BLaER1 (cell line): ENCODE results near the gene YWHAB.
A peak's percentile ranks its signal among the peaks of the same experiment; 100 is the strongest.
"Not testable (repeated sequence)": the region's sequence is repeated elsewhere in the genome, so short reads cannot be mapped to it uniquely, and the experiment has no call there.

Experiments
- H3K27ac ChIP-seq: shearing (Covaris generic); formaldehyde crosslinking; 2 replicates; pipeline ENCODE4 v1.8.1; 2022
- H3K27me3 ChIP-seq: shearing (Covaris generic); formaldehyde crosslinking; 2 replicates; pipeline ENCODE4 v1.8.1; 2022
- H3K36me3 ChIP-seq: shearing (Covaris generic); formaldehyde crosslinking; 2 replicates; pipeline ENCODE4 v1.8.1; 2022
- H3K4me1 ChIP-seq: shearing (Covaris generic); formaldehyde crosslinking; 2 replicates; pipeline ENCODE4 v1.8.1; 2022
- H3K4me2 ChIP-seq: shearing (Covaris generic); formaldehyde crosslinking; 2 replicates; pipeline ENCODE4 v1.8.1; 2022
- H3K4me3 ChIP-seq: shearing (Covaris generic); formaldehyde crosslinking; 2 replicates; pipeline ENCODE4 v1.8.1; 2022
- H3K9ac ChIP-seq: shearing (Covaris generic); formaldehyde crosslinking; 2 replicates; pipeline ENCODE4 v1.8.1; 2022
- H3K9me3 ChIP-seq: shearing (Covaris generic); formaldehyde crosslinking; 2 replicates; pipeline ENCODE4 v1.8.1; 2022
- H4K20me1 ChIP-seq: shearing (Covaris generic); formaldehyde crosslinking; 2 replicates; pipeline ENCODE4 v1.8.1; 2022
- Cebpa-rat ChIP-seq: shearing (Covaris generic); IDR thresholded peaks from 2 replicates; pipeline ENCODE4 v1.8.1; 2022

The YWHAB gene

DNA sequence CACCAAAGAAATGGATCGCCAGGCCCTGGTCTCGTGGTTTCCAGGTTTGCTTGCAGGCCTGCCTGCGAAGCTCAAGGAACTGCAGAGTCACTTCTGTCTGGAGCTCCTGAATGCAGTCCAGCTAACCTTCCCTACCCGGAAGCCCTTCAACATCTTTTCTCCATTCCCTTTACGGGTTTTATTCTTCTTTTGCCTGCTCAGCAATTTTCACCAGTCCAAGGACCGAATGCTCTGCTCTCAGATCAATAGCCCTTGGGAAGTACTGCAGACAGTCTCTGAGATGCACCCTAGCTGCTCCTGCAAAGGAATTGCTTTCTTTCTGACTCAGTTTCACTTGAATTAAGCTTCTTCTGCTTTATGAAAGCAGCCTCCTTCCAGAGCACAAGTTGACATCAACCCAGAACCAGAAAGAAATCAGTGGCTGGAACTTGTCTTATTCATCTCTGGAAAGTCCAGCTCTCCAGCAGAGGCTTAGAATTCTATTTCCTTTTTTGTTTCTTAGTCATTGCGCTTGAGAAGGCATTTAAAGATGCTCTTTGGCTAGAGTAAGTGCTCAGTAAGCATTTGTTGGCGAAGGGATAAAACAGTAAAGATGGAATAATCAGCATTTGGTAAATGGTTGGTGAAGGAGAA is 18.7 kb upstream of the YWHAB start:
- Histone ChIP-seq H3K4me2 (no peak overlapping the region), H3K36me3 (no peaks in the 10 kb centered on the region), H3K9me3 (no peaks in the 10 kb centered on the region), H3K4me1 (no peaks in the 10 kb centered on the region), H4K20me1 (no peaks in the 10 kb centered on the region), H3K27me3 (no peaks in the 10 kb centered on the region), H3K4me3 (no peak overlapping the region), H3K9ac (no peak overlapping the region), H3K27ac (no peak overlapping the region)
- no peak for TF ChIP-seq Cebpa-rat

GRCh38 chr20:44869471-44869870 is 16.0 kb upstream of the YWHAB start:
- H3K9ac ChIP-seq: no peak overlapping the region
- no peaks in the 10 kb centered on the region for H3K4me1 ChIP-seq
- no peaks in the 10 kb centered on the region for H3K27me3 ChIP-seq
- no peak overlapping the region for H3K4me2 ChIP-seq
- H3K36me3 ChIP-seq: no peaks in the 10 kb centered on the region
- H3K9me3 ChIP-seq: no peaks in the 10 kb centered on the region
- no peak overlapping the region for H3K4me3 ChIP-seq
- TF ChIP-seq Cebpa-rat: no peak
- H3K27ac ChIP-seq: no peak overlapping the region
- H4K20me1 ChIP-seq: no peaks in the 10 kb centered on the region

DNA sequence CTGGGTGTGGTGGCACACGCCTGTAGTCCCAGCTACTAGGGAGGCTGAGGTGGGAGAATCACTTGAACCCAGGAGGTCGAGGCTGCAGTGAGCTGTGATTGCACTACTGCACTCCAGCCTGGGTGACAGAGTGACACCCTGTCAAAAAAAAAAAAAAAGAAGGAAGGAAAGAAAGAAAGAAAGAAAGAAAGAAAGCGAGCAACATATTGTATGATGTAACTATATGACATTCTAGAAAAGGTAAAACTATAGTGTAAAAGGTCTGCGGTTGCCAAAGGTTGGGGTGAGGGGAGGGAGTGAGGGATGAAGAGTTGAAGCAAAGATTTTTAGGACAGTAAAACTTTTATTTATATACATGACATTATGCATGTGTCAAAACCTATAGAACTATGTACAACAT is 3.1 kb upstream of the YWHAB start:
- not testable (repeated sequence) for H3K4me3 ChIP-seq, H3K36me3 ChIP-seq, H3K27ac ChIP-seq, H3K4me2 ChIP-seq, H3K9ac ChIP-seq, H3K27me3 ChIP-seq, H3K9me3 ChIP-seq
- Histone ChIP-seq H4K20me1 (peaks cover 17% of the 10 kb centered on the region), H3K4me1 (peaks cover 20% of the 10 kb centered on the region)

DNA sequence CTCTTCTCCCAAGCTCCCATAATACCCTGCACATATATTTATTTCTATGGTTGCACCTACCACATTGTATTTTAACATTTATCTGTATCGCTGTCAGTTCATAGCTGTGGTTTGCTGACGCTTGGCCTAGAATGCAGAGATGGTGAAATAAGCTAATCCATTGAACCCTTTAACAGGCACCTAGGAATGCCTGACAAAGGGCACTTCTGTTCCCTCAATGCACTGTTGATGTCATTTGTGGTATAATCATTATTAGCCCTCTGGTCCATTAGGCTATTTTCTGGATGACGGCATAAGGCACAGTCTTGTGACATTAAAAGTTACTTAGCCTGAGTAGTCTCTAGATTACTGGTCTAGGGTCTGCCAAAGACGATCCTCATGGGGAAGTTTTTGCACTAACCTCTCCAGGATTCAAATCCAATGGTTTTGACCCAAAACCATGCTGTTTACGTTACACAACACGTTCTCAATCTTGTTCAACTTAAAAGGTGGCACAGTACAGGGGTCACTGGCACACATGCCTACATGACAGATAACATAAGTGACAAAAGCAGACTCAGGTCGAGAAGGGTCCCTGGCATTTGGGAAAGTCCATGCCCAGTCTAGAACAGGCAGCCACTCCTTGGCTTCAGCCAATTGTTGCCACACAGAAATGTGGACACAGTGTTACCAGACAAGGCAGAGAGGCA is 2.1 kb upstream of the YWHAB start:
- Histone ChIP-seq H3K36me3 (no peaks in the 10 kb centered on the region), H4K20me1 (peaks cover 27% of the 10 kb centered on the region), H3K27me3 (no peaks in the 10 kb centered on the region), H3K4me2 (no peak overlapping the region), H3K27ac (no peak overlapping the region), H3K4me1 (peaks cover 30% of the 10 kb centered on the region), H3K4me3 (no peak overlapping the region), H3K9me3 (no peaks in the 10 kb centered on the region), H3K9ac (no peak overlapping the region)
- no peak for TF ChIP-seq Cebpa-rat

GRCh38 chr20:44884907-44885391 is 556 bp upstream of the YWHAB start:
- Histone ChIP-seq H3K4me2 (peak overlapping the region; percentile 89), H3K4me1 (peaks cover 40% of the 10 kb centered on the region), H4K20me1 (peaks cover 43% of the 10 kb centered on the region), H3K27me3 (no peaks in the 10 kb centered on the region), H3K27ac (peak overlapping the region; percentile 99), H3K36me3 (no peaks in the 10 kb centered on the region), H3K4me3 (peak overlapping the region; percentile 99), H3K9me3 (no peaks in the 10 kb centered on the region), H3K9ac (peak overlapping the region; percentile 99)
- no peak for TF ChIP-seq Cebpa-rat

DNA sequence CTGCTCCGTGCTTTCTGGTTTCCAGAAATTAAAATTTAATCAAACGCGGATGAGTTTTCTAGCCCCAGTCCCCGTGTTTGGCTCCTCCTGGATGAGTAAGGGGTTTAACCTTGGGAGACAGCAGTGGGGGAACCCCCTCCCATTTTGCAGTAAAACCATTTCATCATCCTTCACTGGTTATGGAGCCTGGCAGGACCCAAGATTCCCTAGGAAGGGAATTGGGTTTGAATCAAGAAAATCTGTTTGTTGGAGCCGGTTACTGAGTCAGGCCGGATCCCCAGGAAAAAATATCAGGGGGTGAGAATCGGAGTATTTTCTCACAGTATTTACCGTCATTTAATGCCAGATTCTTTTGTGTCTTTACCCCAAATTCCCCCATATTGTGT is 754 bp downstream of the YWHAB start:
- TF ChIP-seq Cebpa-rat: no peak
- H3K4me2 ChIP-seq: peak overlapping the region; percentile 89
- peaks cover 8% of the 10 kb centered on the region; the same call in 1 of the 2 replicates for H3K36me3 ChIP-seq
- peak overlapping the region; percentile 99 for H3K4me3 ChIP-seq
- peaks cover 40% of the 10 kb centered on the region for H3K4me1 ChIP-seq
- H4K20me1 ChIP-seq: peaks cover 56% of the 10 kb centered on the region
- H3K9me3 ChIP-seq: no peaks in the 10 kb centered on the region
- H3K27ac ChIP-seq: peak overlapping the region; percentile 99
- peak overlapping the region; percentile 99 for H3K9ac ChIP-seq
- H3K27me3 ChIP-seq: no peaks in the 10 kb centered on the region

DNA sequence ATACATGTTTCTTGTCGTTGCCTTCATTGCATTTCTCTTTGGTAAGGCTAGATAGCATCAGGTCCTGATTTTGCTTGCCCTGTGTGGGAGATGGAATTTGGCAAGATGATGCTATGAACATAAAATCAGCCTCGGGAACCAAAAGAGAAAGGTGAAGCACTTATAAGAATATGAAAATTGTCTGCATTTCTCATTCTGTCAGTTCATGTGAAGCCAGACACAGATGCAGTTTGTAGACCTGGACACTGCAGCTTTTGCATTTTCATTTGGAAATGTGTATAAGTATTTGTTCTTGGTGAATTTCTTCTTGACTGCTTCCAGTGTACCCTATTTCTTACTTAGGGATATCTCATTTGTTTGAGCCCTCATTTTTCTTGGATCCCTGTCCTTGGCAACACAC is 1.3 kb downstream of the YWHAB start:
- Histone ChIP-seq H3K36me3 (peaks cover 8% of the 10 kb centered on the region; the same call in 1 of the 2 replicates), H3K27me3 (no peaks in the 10 kb centered on the region), H3K4me3 (peak overlapping the region; percentile 99), H3K4me2 (peak overlapping the region; percentile 89), H3K4me1 (peaks cover 40% of the 10 kb centered on the region), H3K27ac (peak overlapping the region; percentile 99; the same call in 1 of the 2 replicates), H4K20me1 (peaks cover 62% of the 10 kb centered on the region), H3K9me3 (no peaks in the 10 kb centered on the region), H3K9ac (peak overlapping the region; percentile 99)
- TF ChIP-seq Cebpa-rat: no peak

GRCh38 chr20:44887466-44887865 is 2.0 kb downstream of the YWHAB start:
- no peak overlapping the region for H3K27ac ChIP-seq

DNA sequence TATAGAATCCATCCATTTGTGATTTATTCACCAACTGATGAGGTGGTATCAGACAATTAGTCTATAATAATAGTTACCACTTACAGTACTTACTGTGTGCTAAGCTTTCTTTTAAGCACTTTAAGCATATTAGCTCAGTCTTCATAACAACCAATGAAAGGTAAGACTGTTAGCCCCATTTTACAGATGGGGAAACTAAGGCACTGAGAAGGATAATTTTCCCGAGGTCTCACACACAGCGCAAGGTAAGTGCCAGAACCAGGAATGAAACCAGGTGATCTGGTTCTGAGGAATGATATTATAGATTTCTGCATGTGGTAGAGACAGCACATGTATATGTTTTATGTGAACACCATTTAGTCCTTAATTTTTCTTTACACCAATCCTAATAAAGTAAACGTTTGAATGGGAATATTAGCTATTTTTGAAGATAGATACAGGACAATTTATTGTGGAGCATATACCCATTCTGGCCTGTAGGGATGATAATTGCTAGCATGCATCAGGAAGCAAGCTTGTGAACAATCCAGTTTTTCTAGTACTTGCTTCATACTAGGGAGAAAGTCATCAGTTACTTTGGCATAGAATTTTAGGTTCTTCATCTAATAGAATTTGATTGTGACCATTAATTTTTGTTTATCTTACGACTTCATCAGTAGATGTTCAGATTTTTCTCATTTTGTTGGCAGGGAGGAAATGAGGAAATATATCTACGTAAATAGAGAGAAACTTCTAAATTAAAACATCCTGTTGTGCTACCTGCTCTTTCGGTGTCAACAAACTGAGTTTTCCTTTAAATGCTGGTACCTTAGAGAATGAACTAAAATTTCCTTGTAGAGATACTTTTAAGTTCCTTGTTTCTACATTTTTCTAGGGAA is 3.0 kb downstream of the YWHAB start:
- no peak overlapping the region for H3K9ac ChIP-seq
- no peak overlapping the region for H3K4me3 ChIP-seq
- no peaks in the 10 kb centered on the region for H3K9me3 ChIP-seq
- H4K20me1 ChIP-seq: peaks cover 78% of the 10 kb centered on the region
- H3K4me2 ChIP-seq: peak overlapping the region; percentile 89
- peaks cover 8% of the 10 kb centered on the region; the same call in 1 of the 2 replicates for H3K36me3 ChIP-seq
- no peak overlapping the region for H3K27ac ChIP-seq
- no peak for TF ChIP-seq Cebpa-rat
- peaks cover 40% of the 10 kb centered on the region for H3K4me1 ChIP-seq
- no peaks in the 10 kb centered on the region for H3K27me3 ChIP-seq

More at GRCh38 chr20:44887466-44887865, 2.0 kb downstream of the YWHAB start:
- Histone ChIP-seq H3K4me3 (peak overlapping the region; percentile 99), H3K36me3 (peaks cover 8% of the 10 kb centered on the region; the same call in 1 of the 2 replicates), H3K27me3 (no peaks in the 10 kb centered on the region), H3K4me1 (peaks cover 40% of the 10 kb centered on the region), H3K9me3 (no peaks in the 10 kb centered on the region), H3K9ac (peak overlapping the region; percentile 99), H4K20me1 (peaks cover 68% of the 10 kb centered on the region), H3K4me2 (peak overlapping the region; percentile 89)
- TF ChIP-seq Cebpa-rat: no peak

GRCh38 chr20:44891826-44892225 is 6.3 kb downstream of the YWHAB start:
- peaks cover 100% of the 10 kb centered on the region for H4K20me1 ChIP-seq

More at GRCh38 chr20:44891826-44892225, 6.3 kb downstream of the YWHAB start:
- peaks cover 48% of the 10 kb centered on the region for H3K4me1 ChIP-seq
- TF ChIP-seq Cebpa-rat: no peak
- H3K4me3 ChIP-seq: no peak overlapping the region
- peaks cover 25% of the 10 kb centered on the region for H3K36me3 ChIP-seq
- no peaks in the 10 kb centered on the region for H3K9me3 ChIP-seq
- no peak overlapping the region for H3K9ac ChIP-seq
- H3K27ac ChIP-seq: no peak overlapping the region
- H3K27me3 ChIP-seq: no peaks in the 10 kb centered on the region
- H3K4me2 ChIP-seq: no peak overlapping the region
